ENCODE measurements around the gene FAM216A. TPM values are rescaled to one million over a fixed set of nuclear protein-coding genes. Genes with fewer than 3 reads are reported as not detected.
"Not testable (repeated sequence)": the region's sequence is repeated elsewhere in the genome, so short reads cannot be mapped to it uniquely, and the experiment has no call there.

The FAM216A gene
- total RNA-seq, 2 experiments from 2014 or later, result 5.5 to 7.4 TPM

- Mint-ChIP-seq H3K4me1 (ENCODE audit: low read depth) (no peaks in the 10 kb centered on the region), H3K9me3 (no peaks in the 10 kb centered on the region), H3K36me3 (ENCODE audit: low read depth) (no peaks in the 10 kb centered on the region), H3K27ac (no peak overlapping the region), H3K27me3 (no peaks in the 10 kb centered on the region), H3K4me3 (no peak overlapping the region)
- POLR2A ChIA-PET, result interaction anchor here (1.1 to 1.9 kb wide), 3 partner anchors 12 to 64 kb away, joined by 3 to 11 read pairs (median 5); partner anchors contain the start of genes ARPC3, FAM216A, GPN3 and RAD9B
- Histone ChIP-seq H3K9me3 (ENCODE audit: control insufficient read depth in 1 of 2, insufficient read depth in 1 of 2, low read length in 2 of 2) (no peaks in the 10 kb centered on the region), H3K4me1 (ENCODE audit: insufficient read depth, low read length) (no peaks in the 10 kb centered on the region), H3K27ac (ENCODE audit: low read depth in 1 of 2, low read length in 2 of 2) (no peak overlapping the region), H3K36me3 (ENCODE audit: insufficient read depth, low read length) (no peaks in the 10 kb centered on the region), H3K27me3 (ENCODE audit: control insufficient read depth in 1 of 2, insufficient read depth in 2 of 2, low read length in 2 of 2) (no peaks in the 10 kb centered on the region), H3K4me3 (ENCODE audit: low read length) (no peak overlapping the region)
- intact Hi-C loops (cut with DNase I, micrococcal nuclease), result loop anchor here (2.0 to 5.0 kb wide), 5 partner anchors 38 to 373 kb away; no protein-coding TSS in a partner anchor
- TF ChIP-seq CTCF (IDR thresholded peaks at IDR 0.05), result no peak
- DNase-seq (no peak), ATAC-seq (ENCODE audit: poor library complexity) (no peak)
- CTCF ChIA-PET, result interaction anchor here (1.4 to 3.0 kb wide), 4 partner anchors 14 to 88 kb away, joined by 3 to 17 read pairs (median 8); partner anchors contain the start of gene ARPC3
These were observed 45.2 kb downstream of the FAM216A start for GRCh38 chr12:110513842-110514241.

DNA sequence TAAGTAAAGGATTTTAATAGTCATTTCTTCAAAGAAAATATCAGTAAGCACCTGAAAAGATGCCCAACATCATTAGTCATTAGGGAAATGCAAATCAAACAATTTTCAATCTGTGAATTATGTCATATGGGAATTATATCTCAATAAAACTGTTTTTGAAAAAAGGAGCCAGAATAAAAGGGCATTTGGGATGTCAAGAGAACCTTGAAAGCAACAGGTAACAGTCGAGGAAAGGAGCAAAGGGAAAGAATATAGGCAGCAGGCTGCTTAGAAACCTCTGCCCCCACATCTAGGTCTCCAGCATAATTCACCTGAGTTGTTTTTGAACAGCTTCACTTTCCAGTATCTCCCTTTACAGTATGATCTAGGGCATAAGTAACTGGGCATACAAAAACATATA lies 45.7 kb downstream of the FAM216A start:
- Histone ChIP-seq H3K9me3 (ENCODE audit: control insufficient read depth in 1 of 2, insufficient read depth in 1 of 2, low read length in 2 of 2) (no peaks in the 10 kb centered on the region), H3K27me3 (ENCODE audit: control insufficient read depth in 1 of 2, insufficient read depth in 2 of 2, low read length in 2 of 2) (no peaks in the 10 kb centered on the region), H3K36me3 (ENCODE audit: insufficient read depth, low read length) (no peaks in the 10 kb centered on the region), H3K4me1 (ENCODE audit: insufficient read depth, low read length) (no peaks in the 10 kb centered on the region), H3K27ac (ENCODE audit: low read depth in 1 of 2, low read length in 2 of 2) (no peak overlapping the region), H3K4me3 (ENCODE audit: low read length) (no peak overlapping the region)
- no peaks in the 10 kb centered on the region for H3K4me1 Mint-ChIP-seq (ENCODE audit: low read depth)
- no peak overlapping the region for H3K27ac Mint-ChIP-seq
- H3K36me3 Mint-ChIP-seq (ENCODE audit: low read depth), result no peaks in the 10 kb centered on the region
- no peaks in the 10 kb centered on the region for H3K27me3 Mint-ChIP-seq
- DNase-seq, result no peak
- ChIA-PET CTCF (interaction anchor here (2.0 to 3.0 kb wide), 3 partner anchors 64 to 87 kb away, joined by 7 to 17 read pairs (median 9); partner anchors contain the start of gene ARPC3), POLR2A (no interaction called here)
- no peaks in the 10 kb centered on the region for H3K9me3 Mint-ChIP-seq
- no peak for TF ChIP-seq CTCF (IDR thresholded peaks at IDR 0.05)
- ATAC-seq (ENCODE audit: poor library complexity), result no peak
- intact Hi-C loops (cut with DNase I, micrococcal nuclease), result loop anchor here (5.0 kb wide), 4 partner anchors 38 to 373 kb away; no protein-coding TSS in a partner anchor
- H3K4me3 Mint-ChIP-seq, result no peak overlapping the region

DNA sequence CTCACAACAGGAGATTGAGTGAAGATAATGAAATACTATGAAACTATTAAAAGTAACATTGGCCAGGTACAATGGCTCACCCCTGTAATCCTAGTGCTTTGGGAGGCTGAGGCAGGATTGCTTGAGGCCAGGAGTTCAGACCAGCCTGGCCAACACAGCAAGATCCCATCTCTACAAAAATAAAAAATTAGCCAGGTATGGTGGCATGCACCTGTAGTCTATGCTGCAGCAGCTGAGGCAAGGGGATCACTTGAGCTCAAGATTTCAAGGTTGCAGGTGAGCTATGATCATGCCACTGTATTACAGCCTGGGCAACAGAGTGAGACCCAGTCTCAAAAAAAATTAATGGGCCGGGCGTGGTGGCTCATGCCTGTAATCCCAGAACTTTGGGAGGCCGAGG lies 48.4 kb downstream of the FAM216A start:
- Histone ChIP-seq H3K27ac (ENCODE audit: low read depth in 1 of 2, low read length in 2 of 2) (no peak overlapping the region), H3K27me3 (ENCODE audit: control insufficient read depth in 1 of 2, insufficient read depth in 2 of 2, low read length in 2 of 2) (no peaks in the 10 kb centered on the region), H3K36me3 (ENCODE audit: insufficient read depth, low read length) (no peaks in the 10 kb centered on the region), H3K9me3 (ENCODE audit: control insufficient read depth in 1 of 2, insufficient read depth in 1 of 2, low read length in 2 of 2) (no peaks in the 10 kb centered on the region), H3K4me1 (ENCODE audit: insufficient read depth, low read length) (peaks cover 7% of the 10 kb centered on the region), H3K4me3 (ENCODE audit: low read length) (no peak overlapping the region)
- no peaks in the 10 kb centered on the region for H3K36me3 Mint-ChIP-seq (ENCODE audit: low read depth)
- no peak for TF ChIP-seq CTCF (IDR thresholded peaks at IDR 0.05)
- H3K27ac Mint-ChIP-seq, result no peak overlapping the region
- ATAC-seq (ENCODE audit: poor library complexity), result no peak
- no peak for DNase-seq
- no peaks in the 10 kb centered on the region for H3K9me3 Mint-ChIP-seq
- no peaks in the 10 kb centered on the region for H3K4me1 Mint-ChIP-seq (ENCODE audit: low read depth)
- ChIA-PET POLR2A (interaction anchor here (1.0 kb wide), 1 partner anchor 15 kb away, joined by 3 read pairs; the partner anchor contains the start of genes RAD9B and VPS29), CTCF (interaction anchor here (1.1 kb wide), 1 partner anchor 48 kb away, joined by 3 read pairs; the partner anchor contains the start of gene FAM216A)
- intact Hi-C loops (cut with DNase I, micrococcal nuclease), result no loop called here
- H3K4me3 Mint-ChIP-seq, result no peak overlapping the region
- H3K27me3 Mint-ChIP-seq, result no peaks in the 10 kb centered on the region

- H3K27me3 Mint-ChIP-seq; H3K9me3 ChIP-seq (ENCODE audit: control insufficient read depth in 1 of 2, insufficient read depth in 1 of 2, low read length in 2 of 2); H3K4me1 ChIP-seq (ENCODE audit: insufficient read depth, low read length); ATAC-seq (ENCODE audit: poor library complexity); DNase-seq; H3K27ac ChIP-seq (ENCODE audit: low read depth in 1 of 2, low read length in 2 of 2); H3K4me1 Mint-ChIP-seq (ENCODE audit: low read depth); intact Hi-C loops (cut with DNase I, micrococcal nuclease); H3K27ac Mint-ChIP-seq; H3K4me3 Mint-ChIP-seq; H3K27me3 ChIP-seq (ENCODE audit: control insufficient read depth in 1 of 2, insufficient read depth in 2 of 2, low read length in 2 of 2); H3K9me3 Mint-ChIP-seq; H3K4me3 ChIP-seq (ENCODE audit: low read length); H3K36me3 ChIP-seq (ENCODE audit: insufficient read depth, low read length); H3K36me3 Mint-ChIP-seq (ENCODE audit: low read depth): not testable (repeated sequence)
- ChIA-PET POLR2A (interaction anchor here (0.6 to 1.2 kb wide), 2 partner anchors 17 to 217 kb away, joined by 3 read pairs; no protein-coding TSS in a partner anchor), CTCF (interaction anchor here (1.1 kb wide), 1 partner anchor 49 kb away, joined by 3 read pairs; the partner anchor contains the start of gene FAM216A)
These were observed 49.4 kb downstream of the FAM216A start for GRCh38 chr12:110518014-110518413.

- intact Hi-C loops (cut with DNase I, micrococcal nuclease); H3K4me3 ChIP-seq (ENCODE audit: low read length); H3K4me1 ChIP-seq (ENCODE audit: insufficient read depth, low read length); H3K27me3 ChIP-seq (ENCODE audit: control insufficient read depth in 1 of 2, insufficient read depth in 2 of 2, low read length in 2 of 2); H3K36me3 ChIP-seq (ENCODE audit: insufficient read depth, low read length); H3K9me3 ChIP-seq (ENCODE audit: control insufficient read depth in 1 of 2, insufficient read depth in 1 of 2, low read length in 2 of 2); H3K4me3 Mint-ChIP-seq; H3K27ac Mint-ChIP-seq; H3K4me1 Mint-ChIP-seq (ENCODE audit: low read depth); H3K27me3 Mint-ChIP-seq; H3K27ac ChIP-seq (ENCODE audit: low read depth in 1 of 2, low read length in 2 of 2); H3K9me3 Mint-ChIP-seq; H3K36me3 Mint-ChIP-seq (ENCODE audit: low read depth): not testable (repeated sequence)
- POLR2A ChIA-PET, result interaction anchor here (1.3 kb wide), 1 partner anchor 53 kb away, joined by 4 read pairs; the partner anchor contains the start of genes FAM216A and GPN3
- CTCF ChIA-PET, result interaction anchor here (0.6 to 1.3 kb wide), 2 partner anchors 52 to 892 kb away, joined by 3 read pairs; partner anchors contain the start of gene FAM216A
- ATAC-seq (ENCODE audit: poor library complexity) (peak; percentile 41), DNase-seq (peak in 1 of 14 experiments; percentile 11)
These were observed 52.4 kb downstream of the FAM216A start for GRCh38 chr12:110520876-110521712.

Data from CD4-positive, alpha-beta T cell (primary cell).